Lung microvascular endothelial cell (primary cell): ENCODE measurements around the gene OLFM3. TPM values are rescaled to one million over a fixed set of nuclear protein-coding genes. Genes with fewer than 3 reads are reported as not detected.

Experiments used
- DNase-seq, 2 donors: peaks; one replicate each; pipeline versions ENCODE4 v3.0.0 to v3.0.0-alpha.2; 2010; ENCODE audit warnings: low read depth in 2 of 2
- total RNA-seq: library from RNA; depleted of rRNA; stranded (reverse); fragments of >200 nt; gene quantifications from 2 replicates; pipeline ENCODE4 v1.2.1, GENCODE V29; 2014

OLFM3 gene
- total RNA-seq, 1 donor from 2014 or later: not detected

GRCh38 chr1:101945884-101946283, 50.8 kb downstream of the OLFM3 start:
- DNase-seq: no peak

GRCh38 chr1:101943237-101943636, 53.5 kb downstream of the OLFM3 start:
- no peak for DNase-seq

GRCh38 chr1:101942516-101943193, 54.1 kb downstream of the OLFM3 start:
- DNase-seq: no peak

- no peak for DNase-seq
These were observed 58.0 kb downstream of the OLFM3 start for GRCh38 chr1:101938681-101939080.

GRCh38 chr1:101929343-101929742, 67.4 kb downstream of the OLFM3 start:
- no peak for DNase-seq

GRCh38 chr1:101928829-101929228, 67.9 kb downstream of the OLFM3 start:
- DNase-seq: no peak

GRCh38 chr1:101924700-101925099, 72.0 kb downstream of the OLFM3 start:
- DNase-seq: no peak

GRCh38 chr1:101920577-101920976, 76.1 kb downstream of the OLFM3 start:
- DNase-seq: no peak

- no peak for DNase-seq
These were observed 78.4 kb downstream of the OLFM3 start for GRCh38 chr1:101918277-101918676.

GRCh38 chr1:101915597-101915996, 81.1 kb downstream of the OLFM3 start:
- DNase-seq: no peak

GRCh38 chr1:101914473-101915242, 82.1 kb downstream of the OLFM3 start:
- DNase-seq: no peak

GRCh38 chr1:101911894-101912293, 84.8 kb downstream of the OLFM3 start:
- DNase-seq: no peak

GRCh38 chr1:101908980-101909379, 87.7 kb downstream of the OLFM3 start:
- no peak for DNase-seq

GRCh38 chr1:101907264-101907663, 89.5 kb downstream of the OLFM3 start:
- DNase-seq: no peak

- DNase-seq: no peak
These were observed 91.4 kb downstream of the OLFM3 start for GRCh38 chr1:101905283-101905835.

GRCh38 chr1:101902199-101902598, 94.5 kb downstream of the OLFM3 start:
- no peak for DNase-seq

GRCh38 chr1:101898137-101898536, 98.6 kb downstream of the OLFM3 start:
- DNase-seq: no peak

GRCh38 chr1:101884621-101885020, 112.1 kb downstream of the OLFM3 start:
- DNase-seq: no peak

GRCh38 chr1:101875891-101876290, 120.8 kb downstream of the OLFM3 start:
- no peak for DNase-seq

GRCh38 chr1:101873672-101874071, 123.1 kb downstream of the OLFM3 start:
- no peak for DNase-seq

- no peak for DNase-seq
These were observed 136.8 kb downstream of the OLFM3 start for GRCh38 chr1:101859941-101860340.

- no peak for DNase-seq
These were observed 142.5 kb downstream of the OLFM3 start for GRCh38 chr1:101854271-101854670.

GRCh38 chr1:101852936-101853335, 143.8 kb downstream of the OLFM3 start:
- DNase-seq: no peak
